ENCODE measurements around the gene NUP210L.

GRCh38 chr1:154178911-154179811 lies 24.3 kb upstream of the NUP210L start:
- TF ChIP-seq CTCF (IDR thresholded peaks at IDR 0.05) (no peak), EZH2 (IDR thresholded peaks at IDR 0.05) (no peak), EZH2phosphoT487 (IDR thresholded peaks at IDR 0.05) (no peak)
